IMR-90 (cell line): ENCODE measurements around the gene MAP2K6. TPM values are rescaled to one million over a fixed set of nuclear protein-coding genes. Genes with fewer than 3 reads are reported as not detected.

ENCODE experiments used
- ATAC-seq: fragments of 200-7000 bp; cut with Tn5 transposase; 2 replicates; pipeline ENCODE4 v1.9.1; 2020; ENCODE audit warnings: low read depth, mild to moderate bottlenecking, moderate library complexity
- BruUV-seq: library from RNA; stranded (reverse); fragments of 400-500 nt; replicated peaks from 2 replicates; lab custom pipeline; 2021; lab: Mats Ljungman, UMichigan
- CTCF ChIA-PET: fragments of 300-600 bp; formaldehyde crosslinking; extraction: SDS; loops from one replicate; lab custom pipeline; 2021; ENCODE audit warnings: antibody characterized with exemption; lab: Yijun Ruan, JAX
- POLR2A ChIA-PET: fragments of 300-600 bp; sonication (Branson Sonifier 250); formaldehyde crosslinking; loops from one replicate; lab custom pipeline; 2022; ENCODE audit warnings: antibody characterized with exemption; ENCODE audit not compliant: unreplicated experiment; lab: Charles Lee
- DNase-seq: peaks from one replicate; pipeline ENCODE4 v3.0.0; 2013
- H2AFZ ChIP-seq: replicated peaks from 2 replicates; pipeline ENCODE3; 2013; ENCODE audit warnings: low read length, mild to moderate bottlenecking; ENCODE audit not compliant: poor library complexity
- H2AK5ac ChIP-seq: 2 replicates; pipeline ENCODE4 v1.6.1; 2013; ENCODE audit warnings: low read depth, low read length, inconsistent platforms
- H2AK9ac ChIP-seq: replicated peaks from 2 replicates; pipeline ENCODE3; 2013; ENCODE audit warnings: mild to moderate bottlenecking, low read depth, low read length, moderate library complexity; ENCODE audit not compliant: poor library complexity
- H2BK120ac ChIP-seq: 2 replicates; pipeline ENCODE4 v1.6.1; 2013; ENCODE audit warnings: low read depth, low read length, inconsistent platforms
- H2BK15ac ChIP-seq: 3 replicates; pipeline ENCODE4 v1.6.1; 2013; ENCODE audit warnings: low read depth, low read length, inconsistent platforms
- H2BK20ac ChIP-seq: 2 replicates; pipeline ENCODE4 v1.6.1; 2013; ENCODE audit warnings: low read depth, mild to moderate bottlenecking, inconsistent platforms, low read length, moderate library complexity
- H2BK5ac ChIP-seq: 2 replicates; pipeline ENCODE4 v1.6.1; 2013; ENCODE audit warnings: mild to moderate bottlenecking, low read depth, low read length, inconsistent platforms; ENCODE audit not compliant: poor library complexity, severe bottlenecking
- H3K14ac ChIP-seq: replicated peaks from 2 replicates; pipeline ENCODE4 v1.6.1; 2013; ENCODE audit warnings: low read depth, low read length, inconsistent platforms
- H3K18ac ChIP-seq: 2 replicates; pipeline ENCODE4 v1.6.1; 2013; ENCODE audit warnings: low read depth, low read length, control low read depth
- H3K23ac ChIP-seq: 2 replicates; pipeline ENCODE4 v1.6.1; 2013; ENCODE audit warnings: low read depth, low read length, inconsistent platforms
- H3K27ac ChIP-seq: 2 replicates; pipeline ENCODE4 v1.5.1; 2013; ENCODE audit warnings: mild to moderate bottlenecking, control low read depth, low read length; ENCODE audit not compliant: insufficient read depth
- H3K27me3 ChIP-seq: 2 replicates; pipeline ENCODE4 v1.6.1; 2013; ENCODE audit warnings: low read length; ENCODE audit not compliant: control insufficient read depth, insufficient read depth
- H3K36me3 ChIP-seq: 2 replicates; pipeline ENCODE4 v1.6.1; 2013; ENCODE audit warnings: low read length, mixed read lengths; ENCODE audit not compliant: control insufficient read depth, insufficient read depth
- H3K4ac ChIP-seq: 2 replicates; pipeline ENCODE4 v1.6.1; 2013; ENCODE audit warnings: low read depth, low read length, inconsistent platforms
- H3K4me1 ChIP-seq: 2 replicates; pipeline ENCODE4 v1.6.1; 2013; ENCODE audit warnings: low read length, mixed read lengths; ENCODE audit not compliant: control insufficient read depth, insufficient read depth
- H3K4me2 ChIP-seq: 2 replicates; pipeline ENCODE4 v1.6.1; 2013; ENCODE audit warnings: low read depth, mild to moderate bottlenecking, control low read depth, low read length, moderate library complexity
- H3K4me3 ChIP-seq: 2 replicates; pipeline ENCODE4 v1.5.1; 2013; ENCODE audit warnings: low read depth, mild to moderate bottlenecking, control low read depth, low read length, moderate library complexity; ENCODE audit not compliant: insufficient read depth
- H3K56ac ChIP-seq: 2 replicates; pipeline ENCODE4 v1.6.1; 2013; ENCODE audit warnings: low read length, inconsistent platforms; ENCODE audit not compliant: insufficient read depth; ENCODE audit errors: extremely low read depth
- H3K79me1 ChIP-seq, 2 experiments: 2 replicates each; pipeline ENCODE4 v1.6.1; 2013; ENCODE audit warnings: low read length in 2 of 2, inconsistent platforms in 1 of 2, low read depth in 1 of 2
- H3K9ac ChIP-seq: 2 replicates; pipeline ENCODE4 v1.6.1; 2013; ENCODE audit warnings: low read depth, low read length, control low read depth
- H3K9me1 ChIP-seq: 2 replicates; pipeline ENCODE4 v1.6.1; 2013; ENCODE audit warnings: low read length, inconsistent platforms; ENCODE audit not compliant: insufficient read depth
- H3K9me3 ChIP-seq: 2 replicates; pipeline ENCODE4 v1.6.1; 2013; ENCODE audit warnings: low read length; ENCODE audit not compliant: control insufficient read depth, insufficient read depth
- H4K20me1 ChIP-seq: 2 replicates; pipeline ENCODE4 v1.6.1; 2013; ENCODE audit warnings: low read length, inconsistent platforms; ENCODE audit not compliant: insufficient read depth
- H4K5ac ChIP-seq: 2 replicates; pipeline ENCODE4 v1.6.1; 2013; ENCODE audit warnings: mild to moderate bottlenecking, low read depth, low read length, control low read depth
- H4K8ac ChIP-seq, 2 experiments: 2 replicates each; pipeline ENCODE4 v1.6.1; 2013; ENCODE audit warnings: low read depth in 2 of 2, low read length in 2 of 2, control low read depth in 1 of 2, inconsistent platforms in 1 of 2
- H4K91ac ChIP-seq: 2 replicates; pipeline ENCODE4 v1.6.1; 2013; ENCODE audit warnings: low read depth, low read length, inconsistent platforms; ENCODE audit not compliant: insufficient read depth
- MAFK ChIP-seq: IDR thresholded peaks from 2 replicates; pipeline ENCODE4 v1.6.1; 2012; ENCODE audit warnings: low read depth, low read length, improper control_type of control experiment
- RAD21 ChIP-seq: IDR thresholded peaks from 2 replicates; pipeline ENCODE4 v1.6.1; 2012; ENCODE audit warnings: low read length, improper control_type of control experiment
- SMC3 ChIP-seq: fragments of 150-350 bp; IDR thresholded peaks from 2 replicates; pipeline ENCODE4 v1.6.1; 2016; ENCODE audit warnings: low read depth, mild to moderate bottlenecking, antibody characterized with exemption, low read length, moderate library complexity
- WGBS, 2 experiments: methylation state at CpG; one replicate each; pipeline versions ENCODE4 v1.1.5 to v1.1.7; 2013; ENCODE audit warnings: missing lambda C conversion rate in 2 of 2; ENCODE audit not compliant: insufficient read length in 1 of 2; ENCODE audit errors: extremely low coverage in 2 of 2; 5-methylcytosine and 5-hydroxymethylcytosine counted together
- dilution Hi-C: fragments of 300-500 bp; cut with HindIII; formaldehyde crosslinking; loops from one replicate; pipeline ENCODE4 v1.14.3; 2018; ENCODE audit warnings: low sequenced_read_pairs; ENCODE audit not compliant: unreplicated experiment
- in situ Hi-C: fragments of 300-500 bp; cut with MboI; formaldehyde crosslinking; loops from 3 replicates; pipeline ENCODE4 v1.14.3; 2019; ENCODE audit warnings: low sequenced_read_pairs, inconsistent platforms, mixed read lengths
- intact Hi-C: fragments of 100-400 bp; cut with micrococcal nuclease; formaldehyde crosslinking; loops from 2 replicates; pipeline ENCODE4 v1.10.0; 2022
- polyA plus RNA-seq, 3 experiments: library from polyadenylated mRNA; depleted of rRNA; stranded (reverse); fragments of >200 nt; gene quantifications; 2 replicates each; pipeline ENCODE4 v1.2.3, GENCODE V29; 2012; ENCODE audit warnings: low replicate concordance in 1 of 3
- total RNA-seq: library from RNA; depleted of rRNA; stranded (reverse); fragments of >200 nt; gene quantifications from 2 replicates; pipeline ENCODE4 v1.2.3, GENCODE V29; 2012
- TF ChIP-seq, protein P1 (sequence below): fragments of 150-350 bp; IDR thresholded peaks from 2 replicates; pipeline ENCODE4 v1.6.1; 2016; ENCODE audit warnings: low read depth, mild to moderate bottlenecking, low read length, moderate library complexity, borderline replicate concordance

MAP2K6 gene
- total and polyA plus RNA-seq, 2 of the 4 experiments (the other 2 are of a cell fraction), result 2.4 to 5.7 TPM

- Histone ChIP-seq H4K20me1 (no peaks in the 10 kb centered on the region), H2AK9ac (no peak overlapping the region), H2BK15ac (no peak overlapping the region), H3K9ac (no peak overlapping the region), H2BK5ac (no peak overlapping the region), H3K27ac (no peak overlapping the region), H4K5ac (no peak overlapping the region), H3K36me3 (no peaks in the 10 kb centered on the region), H3K18ac (no peak overlapping the region), H3K9me1 (no peaks in the 10 kb centered on the region), H3K79me1 (no peaks in the 10 kb centered on the region), H4K8ac (no peak overlapping the region), H3K4ac (no peak overlapping the region), H3K9me3 (no peaks in the 10 kb centered on the region), H3K27me3 (no peaks in the 10 kb centered on the region), H3K4me1 (peaks cover 3% of the 10 kb centered on the region; the same call in 1 of the 2 replicates), H2BK20ac (no peak overlapping the region), H3K4me3 (no peak overlapping the region), H3K4me2 (no peak overlapping the region), H3K14ac (no peak overlapping the region), H4K91ac (no peak overlapping the region), H3K23ac (no peak overlapping the region), H3K56ac (no peak overlapping the region), H2AK5ac (no peak overlapping the region), H2BK120ac (no peak overlapping the region), H2AFZ (no peak overlapping the region)
- intact Hi-C loops, result no loop called here
- DNase-seq (no peak), ATAC-seq (no peak)
- dilution Hi-C loops, result no loop called here
- ChIA-PET CTCF (no interaction called here), POLR2A (no interaction called here)
- in situ Hi-C loops, result loop anchor here (25.0 kb wide), 1 partner anchor 691 kb away; no protein-coding TSS in a partner anchor
- no TSS peak for BruUV-seq
- TF ChIP-seq SMC3 (no peak), RAD21 (no peak), MAFK (no peak)
- TF ChIP-seq, protein P1, sequence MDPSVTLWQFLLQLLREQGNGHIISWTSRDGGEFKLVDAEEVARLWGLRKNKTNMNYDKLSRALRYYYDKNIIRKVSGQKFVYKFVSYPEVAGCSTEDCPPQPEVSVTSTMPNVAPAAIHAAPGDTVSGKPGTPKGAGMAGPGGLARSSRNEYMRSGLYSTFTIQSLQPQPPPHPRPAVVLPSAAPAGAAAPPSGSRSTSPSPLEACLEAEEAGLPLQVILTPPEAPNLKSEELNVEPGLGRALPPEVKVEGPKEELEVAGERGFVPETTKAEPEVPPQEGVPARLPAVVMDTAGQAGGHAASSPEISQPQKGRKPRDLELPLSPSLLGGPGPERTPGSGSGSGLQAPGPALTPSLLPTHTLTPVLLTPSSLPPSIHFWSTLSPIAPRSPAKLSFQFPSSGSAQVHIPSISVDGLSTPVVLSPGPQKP, result no peak
- WGBS, 2 experiments, result no CpG with 5 or more reads among the region's 4 CpGs
Observed at GRCh38 chr17:69477903-69478266, 63.4 kb downstream of the MAP2K6 start.
